ENCODE results near the gene ZNF683. TPM values are rescaled to one million over a fixed set of nuclear protein-coding genes. Genes with fewer than 3 reads are reported as not detected.

Gene ZNF683
- total and polyA plus RNA-seq, 9 of the 15 experiments (the other 6 are each of a cell fraction or from before 2014, with no cell fraction given), result not detected

- TF ChIP-seq, protein P1, sequence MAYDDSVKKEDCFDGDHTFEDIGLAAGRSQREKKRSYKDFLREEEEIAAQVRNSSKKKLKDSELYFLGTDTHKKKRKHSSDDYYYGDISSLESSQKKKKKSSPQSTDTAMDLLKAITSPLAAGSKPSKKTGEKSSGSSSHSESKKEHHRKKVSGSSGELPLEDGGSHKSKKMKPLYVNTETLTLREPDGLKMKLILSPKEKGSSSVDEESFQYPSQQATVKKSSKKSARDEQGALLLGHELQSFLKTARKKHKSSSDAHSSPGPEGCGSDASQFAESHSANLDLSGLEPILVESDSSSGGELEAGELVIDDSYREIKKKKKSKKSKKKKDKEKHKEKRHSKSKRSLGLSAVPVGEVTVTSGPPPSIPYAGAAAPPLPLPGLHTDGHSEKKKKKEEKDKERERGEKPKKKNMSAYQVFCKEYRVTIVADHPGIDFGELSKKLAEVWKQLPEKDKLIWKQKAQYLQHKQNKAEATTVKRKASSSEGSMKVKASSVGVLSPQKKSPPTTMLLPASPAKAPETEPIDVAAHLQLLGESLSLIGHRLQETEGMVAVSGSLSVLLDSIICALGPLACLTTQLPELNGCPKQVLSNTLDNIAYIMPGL (CRISPR knock-in tag; IDR thresholded peaks at IDR 0.05), result no peak
- TF ChIP-seq SIN3A (IDR thresholded peaks at IDR 0.05; ENCODE audit: borderline replicate concordance in 2 of 2, control insufficient read depth in 1 of 2, low read depth in 2 of 2, low read length in 2 of 2) (no peak), MBD2 (IDR thresholded peaks at IDR 0.05; ENCODE audit: borderline replicate concordance, low read depth) (peak; percentile 34; the same call in 1 of the 2 replicates), HMBOX1 (IDR thresholded peaks at IDR 0.05) (no peak), CXXC5 (CRISPR knock-in tag; IDR thresholded peaks at IDR 0.05) (peak; percentile 63), ZNF134 (CRISPR knock-in tag; conservative IDR thresholded peaks at IDR 0.05) (no peak), ZNF561 (CRISPR knock-in tag; conservative IDR thresholded peaks at IDR 0.05) (no peak), TEAD1 (CRISPR knock-in tag; IDR thresholded peaks at IDR 0.05) (no peak; a peak in 1 of 4 replicates), CBX2 (IDR thresholded peaks at IDR 0.05; ENCODE audit: insufficient read depth, low read length, poor library complexity, severe bottlenecking) (no peak), POLR2A (conservative IDR thresholded peaks at IDR 0.05) (no peak), RNF2 (IDR thresholded peaks at IDR 0.05) (0 out of 2 replicates have a peak, but pooled peaks have one; percentile 20), PYGO2 (tag; IDR thresholded peaks at IDR 0.05) (no peak), CHD4 (IDR thresholded peaks at IDR 0.05; ENCODE audit: insufficient read depth, insufficient replicate concordance, low read depth, low read length, poor library complexity, severe bottlenecking) (no peak), SPI1 (IDR thresholded peaks at IDR 0.05; ENCODE audit: borderline replicate concordance, low read depth, low read length) (no peak)
- TF ChIP-seq, protein P2, sequence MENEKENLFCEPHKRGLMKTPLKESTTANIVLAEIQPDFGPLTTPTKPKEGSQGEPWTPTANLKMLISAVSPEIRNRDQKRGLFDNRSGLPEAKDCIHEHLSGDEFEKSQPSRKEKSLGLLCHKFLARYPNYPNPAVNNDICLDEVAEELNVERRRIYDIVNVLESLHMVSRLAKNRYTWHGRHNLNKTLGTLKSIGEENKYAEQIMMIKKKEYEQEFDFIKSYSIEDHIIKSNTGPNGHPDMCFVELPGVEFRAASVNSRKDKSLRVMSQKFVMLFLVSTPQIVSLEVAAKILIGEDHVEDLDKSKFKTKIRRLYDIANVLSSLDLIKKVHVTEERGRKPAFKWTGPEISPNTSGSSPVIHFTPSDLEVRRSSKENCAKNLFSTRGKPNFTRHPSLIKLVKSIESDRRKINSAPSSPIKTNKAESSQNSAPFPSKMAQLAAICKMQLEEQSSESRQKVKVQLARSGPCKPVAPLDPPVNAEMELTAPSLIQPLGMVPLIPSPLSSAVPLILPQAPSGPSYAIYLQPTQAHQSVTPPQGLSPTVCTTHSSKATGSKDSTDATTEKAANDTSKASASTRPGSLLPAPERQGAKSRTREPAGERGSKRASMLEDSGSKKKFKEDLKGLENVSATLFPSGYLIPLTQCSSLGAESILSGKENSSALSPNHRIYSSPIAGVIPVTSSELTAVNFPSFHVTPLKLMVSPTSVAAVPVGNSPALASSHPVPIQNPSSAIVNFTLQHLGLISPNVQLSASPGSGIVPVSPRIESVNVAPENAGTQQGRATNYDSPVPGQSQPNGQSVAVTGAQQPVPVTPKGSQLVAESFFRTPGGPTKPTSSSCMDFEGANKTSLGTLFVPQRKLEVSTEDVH (IDR thresholded peaks at IDR 0.05; ENCODE audit: low read depth, partially characterized antibody), result peak; percentile 24
- TF ChIP-seq, protein P3, sequence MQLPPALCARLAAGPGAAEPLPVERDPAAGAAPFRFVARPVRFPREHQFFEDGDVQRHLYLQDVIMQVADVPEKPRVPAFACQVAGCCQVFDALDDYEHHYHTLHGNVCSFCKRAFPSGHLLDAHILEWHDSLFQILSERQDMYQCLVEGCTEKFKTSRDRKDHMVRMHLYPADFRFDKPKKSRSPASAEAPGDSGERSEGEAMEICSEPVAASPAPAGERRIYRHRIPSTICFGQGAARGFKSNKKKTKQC (CRISPR knock-in tag; IDR thresholded peaks at IDR 0.05), result peak; percentile 27; the same call in 1 of the 2 replicates
- TF ChIP-seq, protein P4, sequence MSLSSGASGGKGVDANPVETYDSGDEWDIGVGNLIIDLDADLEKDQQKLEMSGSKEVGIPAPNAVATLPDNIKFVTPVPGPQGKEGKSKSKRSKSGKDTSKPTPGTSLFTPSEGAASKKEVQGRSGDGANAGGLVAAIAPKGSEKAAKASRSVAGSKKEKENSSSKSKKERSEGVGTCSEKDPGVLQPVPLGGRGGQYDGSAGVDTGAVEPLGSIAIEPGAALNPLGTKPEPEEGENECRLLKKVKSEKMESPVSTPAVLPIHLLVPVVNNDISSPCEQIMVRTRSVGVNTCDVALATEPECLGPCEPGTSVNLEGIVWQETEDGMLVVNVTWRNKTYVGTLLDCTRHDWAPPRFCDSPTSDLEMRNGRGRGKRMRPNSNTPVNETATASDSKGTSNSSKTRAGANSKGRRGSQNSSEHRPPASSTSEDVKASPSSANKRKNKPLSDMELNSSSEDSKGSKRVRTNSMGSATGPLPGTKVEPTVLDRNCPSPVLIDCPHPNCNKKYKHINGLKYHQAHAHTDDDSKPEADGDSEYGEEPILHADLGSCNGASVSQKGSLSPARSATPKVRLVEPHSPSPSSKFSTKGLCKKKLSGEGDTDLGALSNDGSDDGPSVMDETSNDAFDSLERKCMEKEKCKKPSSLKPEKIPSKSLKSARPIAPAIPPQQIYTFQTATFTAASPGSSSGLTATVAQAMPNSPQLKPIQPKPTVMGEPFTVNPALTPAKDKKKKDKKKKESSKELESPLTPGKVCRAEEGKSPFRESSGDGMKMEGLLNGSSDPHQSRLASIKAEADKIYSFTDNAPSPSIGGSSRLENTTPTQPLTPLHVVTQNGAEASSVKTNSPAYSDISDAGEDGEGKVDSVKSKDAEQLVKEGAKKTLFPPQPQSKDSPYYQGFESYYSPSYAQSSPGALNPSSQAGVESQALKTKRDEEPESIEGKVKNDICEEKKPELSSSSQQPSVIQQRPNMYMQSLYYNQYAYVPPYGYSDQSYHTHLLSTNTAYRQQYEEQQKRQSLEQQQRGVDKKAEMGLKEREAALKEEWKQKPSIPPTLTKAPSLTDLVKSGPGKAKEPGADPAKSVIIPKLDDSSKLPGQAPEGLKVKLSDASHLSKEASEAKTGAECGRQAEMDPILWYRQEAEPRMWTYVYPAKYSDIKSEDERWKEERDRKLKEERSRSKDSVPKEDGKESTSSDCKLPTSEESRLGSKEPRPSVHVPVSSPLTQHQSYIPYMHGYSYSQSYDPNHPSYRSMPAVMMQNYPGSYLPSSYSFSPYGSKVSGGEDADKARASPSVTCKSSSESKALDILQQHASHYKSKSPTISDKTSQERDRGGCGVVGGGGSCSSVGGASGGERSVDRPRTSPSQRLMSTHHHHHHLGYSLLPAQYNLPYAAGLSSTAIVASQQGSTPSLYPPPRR (CRISPR knock-in tag; IDR thresholded peaks at IDR 0.05; ENCODE audit: borderline replicate concordance), result no peak
These were observed 14.9 kb upstream of the ZNF683 start (continued) for GRCh38 chr1:26387447-26387846.
